B cell (primary cell): ENCODE measurements around the gene GABRG3.

ENCODE experiments used
- CTCF ChIP-seq: fragments of 200-600 bp; IDR thresholded peaks from one replicate; pipeline ENCODE4 v1.8.0; 2022; ENCODE audit warnings: antibody characterized with exemption, mild to moderate bottlenecking
- EZH2 ChIP-seq: IDR thresholded peaks from 2 replicates; pipeline ENCODE4 v1.6.1; 2012; ENCODE audit warnings: borderline replicate concordance, low read depth, mild to moderate bottlenecking, moderate library complexity, low read length; ENCODE audit not compliant: insufficient read depth, poor library complexity, severe bottlenecking

GRCh38 chr15:27165590-27165989 is 194.6 kb downstream of the GABRG3 start:
- TF ChIP-seq CTCF (no peak), EZH2 (no peak)
